Measurements from ENCODE around the gene ZNF138. TPM values are rescaled to one million over a fixed set of nuclear protein-coding genes. Genes with fewer than 3 reads are reported as not detected.

Gene ZNF138
- total and polyA plus RNA-seq, 2 of the 8 experiments (the other 6 are each of a cell fraction or from before 2014, with no cell fraction given) = 7.5 to 22.6 TPM

- TF ChIP-seq CTCF (IDR thresholded peaks at IDR 0.05; ENCODE audit: control extremely low read depth in 1 of 3, insufficient read depth in 1 of 3, low read depth in 1 of 3, low read length in 3 of 3) (no peak), NRF1 (IDR thresholded peaks at IDR 0.05; ENCODE audit: low read depth, low read length) (no peak)
- Histone ChIP-seq H3K4me1 (replicated peaks in 1 of 4; ENCODE audit: control insufficient read depth in 3 of 4, insufficient read depth in 4 of 4, low read length in 3 of 4) (no peaks in the 10 kb centered on the region; a peak in 1 of 7 replicates), H4K91ac (replicated peaks; ENCODE audit: insufficient read length, low read length) (no peak overlapping the region), H3K4me3 (ENCODE audit: extremely low read depth in 1 of 4, insufficient read depth in 2 of 4, low read depth in 3 of 4, low read length in 4 of 4) (no peak overlapping the region), H4K8ac (ENCODE audit: extremely low read depth, insufficient read depth, low read length) (no peak overlapping the region), H3K18ac (ENCODE audit: extremely low read depth, low read length) (no peak overlapping the region), H3K9ac (replicated peaks in 1 of 4; ENCODE audit: extremely low read depth in 1 of 4, low read depth in 3 of 4, low read length in 3 of 4) (no peak overlapping the region), H3K79me1 (ENCODE audit: low read depth, low read length) (no peaks in the 10 kb centered on the region; the same call in 1 of the 2 replicates), H2BK120ac (replicated peaks; ENCODE audit: low read depth, low read length) (no peak overlapping the region), H3K14ac (ENCODE audit: insufficient read length) (no peak overlapping the region), H3K23ac (ENCODE audit: insufficient read length) (no peak overlapping the region), H2BK15ac (ENCODE audit: low read length) (no peak overlapping the region), H3K27ac (ENCODE audit: low read depth, low read length) (no peak overlapping the region), H3K4me2 (ENCODE audit: insufficient read depth in 1 of 2, low read depth in 2 of 2, low read length in 2 of 2) (no peak overlapping the region), H2BK5ac (ENCODE audit: low read depth, low read length) (no peak overlapping the region), H3K36me3 (ENCODE audit: control insufficient read depth in 2 of 4, insufficient read depth in 4 of 4, low read length in 3 of 4) (no peaks in the 10 kb centered on the region), H2AK5ac (ENCODE audit: low read depth, low read length) (no peak overlapping the region), H4K5ac (ENCODE audit: insufficient read length, low read depth, low read length) (no peak overlapping the region), H2BK20ac (ENCODE audit: low read length) (no peak overlapping the region), H3K23me2 (ENCODE audit: low read depth, low read length) (0 out of 2 replicates have a peak, but pooled peaks cover 1% of the 10 kb centered on the region), H2BK12ac (ENCODE audit: low read depth, low read length) (no peak overlapping the region), H3K27me3 (replicated peaks in 1 of 4; ENCODE audit: control insufficient read depth in 3 of 4, extremely low read depth in 1 of 4, insufficient read depth in 3 of 4, low read length in 3 of 4) (peaks cover 0 to 6% (median 5%) of the 10 kb centered on the region in 4 experiments; a peak in 5 of 7 replicates), H3K79me2 (ENCODE audit: control insufficient read depth in 1 of 2, insufficient read depth in 2 of 2, low read length in 2 of 2) (no peaks in the 10 kb centered on the region), H3K9me3 (ENCODE audit: insufficient read depth in 2 of 2, low read depth in 1 of 2, low read length in 1 of 2) (peaks cover 2 to 54% of the 10 kb centered on the region in 2 experiments; a peak in 2 of 4 replicates), H3K56ac (replicated peaks; ENCODE audit: insufficient read length, low read depth, low read length) (no peak overlapping the region), H3K4ac (replicated peaks; ENCODE audit: insufficient read length, low read depth, low read length) (no peak overlapping the region), H4K20me1 (replicated peaks in 1 of 2; ENCODE audit: control insufficient read depth in 1 of 2, insufficient read depth in 2 of 2, low read length in 2 of 2) (no peaks in the 10 kb centered on the region), H2AFZ (ENCODE audit: low read length) (no peak overlapping the region)
- ChIA-PET POLR2A (ENCODE audit: partially characterized antibody) (no interaction called here), CTCF (ENCODE audit: partially characterized antibody) (no interaction called here)
- FAIRE-seq = no peak
- DNase-seq (ENCODE audit: low read depth in 1 of 2, low spot score in 2 of 2) = no peak
- 95% methylated on average over 10 of the region's 10 CpGs; no CpG with 5 or more reads in 1 of the 2 experiments for WGBS, 2 experiments (ENCODE audit: extremely low coverage in 1 of 2, insufficient coverage in 1 of 2, insufficient read length in 1 of 2, insufficient replicate concordance in 2 of 2, low coverage in 1 of 2, low lambda C conversion rate in 2 of 2, missing lambda C conversion rate in 1 of 2)
These were observed 78.9 kb downstream of the ZNF138 start for GRCh38 chr7:64873155-64873500.
